CD14-positive monocyte (primary cell): ENCODE results near the gene RASSF5. TPM values are rescaled to one million over a fixed set of nuclear protein-coding genes. Genes with fewer than 3 reads are reported as not detected.

ENCODE experiments used
- DNase-seq, 3 donors: peaks; one replicate each; pipeline ENCODE4 v3.0.0-alpha.2; 2011 to 2022
- H2AFZ ChIP-seq: 2 replicates; pipeline ENCODE4 v1.6.0; 2012; ENCODE audit warnings: mild to moderate bottlenecking, low read depth, low read length, inconsistent platforms; ENCODE audit not compliant: insufficient read depth, poor library complexity, severe bottlenecking
- H3K27ac ChIP-seq, 2 donors: 1 replicate in 1 of 2; 2 replicates in 1 of 2; pipeline ENCODE4 v1.5.1; 2012 to 2013; ENCODE audit warnings: low read length in 2 of 2, control low read depth in 1 of 2, inconsistent platforms in 1 of 2, low read depth in 1 of 2, mild to moderate bottlenecking in 1 of 2
- H3K27me3 ChIP-seq, 2 donors: one replicate each; pipeline versions ENCODE4 v1.6.0 to v1.6.1; 2011 to 2013; ENCODE audit warnings: low read length in 2 of 2; ENCODE audit not compliant: control insufficient read depth in 2 of 2, insufficient read depth in 2 of 2
- H3K36me3 ChIP-seq, 2 donors: replicated peaks in 1 of 2; 1 replicate in 1 of 2; 2 replicates in 1 of 2; pipeline versions ENCODE4 v1.5.1 to v1.6.1; 2012 to 2013; ENCODE audit warnings: low read length in 2 of 2, control low read depth in 1 of 2, inconsistent platforms in 1 of 2, mild to moderate bottlenecking in 1 of 2; ENCODE audit not compliant: insufficient read depth in 2 of 2, control insufficient read depth in 1 of 2
- H3K4me1 ChIP-seq, 2 donors: 1 replicate in 1 of 2; 2 replicates in 1 of 2; pipeline versions ENCODE4 v1.5.1 to v1.6.1; 2012 to 2013; ENCODE audit warnings: low read length in 2 of 2, control low read depth in 1 of 2, inconsistent platforms in 1 of 2, mild to moderate bottlenecking in 1 of 2, moderate library complexity in 1 of 2; ENCODE audit not compliant: insufficient read depth in 2 of 2, control insufficient read depth in 1 of 2
- H3K4me2 ChIP-seq: replicated peaks from 2 replicates; pipeline ENCODE3; 2012; ENCODE audit warnings: low read length, moderate library complexity, mild to moderate bottlenecking; ENCODE audit not compliant: poor library complexity, severe bottlenecking; ENCODE audit errors: extremely low read depth
- H3K4me3 ChIP-seq, 3 experiments: fragments of 200-600 bp in 1 of 3; sonication (generic) in 1 of 3; replicated peaks in 1 of 3; 1 replicate in 2 of 3; 2 replicates in 1 of 3; pipeline ENCODE4 v1.5.1; 2011 to 2013; ENCODE audit warnings: low read length in 3 of 3, mild to moderate bottlenecking in 3 of 3, control low read depth in 2 of 3, low read depth in 2 of 3, inconsistent platforms in 1 of 3, moderate library complexity in 1 of 3
- H3K79me2 ChIP-seq: 2 replicates; pipeline ENCODE4 v1.6.0; 2012; ENCODE audit warnings: mild to moderate bottlenecking, control low read depth, inconsistent platforms, low read length, moderate library complexity; ENCODE audit not compliant: insufficient read depth
- H3K9ac ChIP-seq: 2 replicates; pipeline ENCODE4 v1.6.0; 2017; ENCODE audit warnings: low read length, mild to moderate bottlenecking; ENCODE audit not compliant: insufficient read depth, poor library complexity, severe bottlenecking
- H3K9me3 ChIP-seq, 2 donors: replicated peaks in 1 of 2; 1 replicate in 1 of 2; 2 replicates in 1 of 2; pipeline versions ENCODE4 v1.5.1 to v1.6.1; 2012 to 2013; ENCODE audit warnings: low read length in 2 of 2, control low read depth in 1 of 2; ENCODE audit not compliant: control insufficient read depth in 1 of 2, insufficient read depth in 1 of 2
- H4K20me1 ChIP-seq: 2 replicates; pipeline ENCODE4 v1.6.0; 2012; ENCODE audit warnings: mild to moderate bottlenecking, low read length, control low read depth, moderate library complexity; ENCODE audit not compliant: insufficient read depth
- H3K27ac Mint-ChIP-seq, 7 donors: one replicate each; pipeline ENCODE4 v1.8.0; 2020; ENCODE audit warnings: mild to moderate bottlenecking in 7 of 7, mixed read lengths in 7 of 7, moderate library complexity in 6 of 7, inconsistent platforms in 2 of 7
- H3K27me3 Mint-ChIP-seq, 3 donors: one replicate each; pipeline ENCODE4 v1.8.0; 2021 to 2022; ENCODE audit warnings: low read depth in 3 of 3, mild to moderate bottlenecking in 3 of 3, mixed read lengths in 3 of 3, moderate library complexity in 3 of 3, inconsistent platforms in 1 of 3
- H3K36me3 Mint-ChIP-seq, 2 donors: one replicate each; pipeline ENCODE4 v1.8.0; 2020; ENCODE audit warnings: mixed read lengths in 2 of 2, inconsistent platforms in 1 of 2, mild to moderate bottlenecking in 1 of 2
- H3K4me1 Mint-ChIP-seq: one replicate; pipeline ENCODE4 v1.8.0; 2020; ENCODE audit warnings: mild to moderate bottlenecking, mixed read lengths
- H3K4me3 Mint-ChIP-seq, 2 donors: one replicate each; pipeline ENCODE4 v1.8.0; 2020; ENCODE audit warnings: mild to moderate bottlenecking in 2 of 2, mixed read lengths in 2 of 2, moderate library complexity in 1 of 2
- H3K9me3 Mint-ChIP-seq, 7 donors: one replicate each; pipeline ENCODE4 v1.8.0; 2020 to 2022; ENCODE audit warnings: mixed read lengths in 7 of 7, mild to moderate bottlenecking in 6 of 7, moderate library complexity in 6 of 7, inconsistent platforms in 2 of 7
- CTCF ChIP-seq: fragments of 200-600 bp; IDR thresholded peaks from one replicate; pipeline ENCODE4 v1.8.0; 2022; ENCODE audit warnings: antibody characterized with exemption, mild to moderate bottlenecking
- WGBS: methylation state at CpG from one replicate; pipeline ENCODE4 v1.1.5; 2013; ENCODE audit warnings: missing lambda C conversion rate; ENCODE audit not compliant: insufficient coverage; 5-methylcytosine and 5-hydroxymethylcytosine counted together
- intact Hi-C, 2 donors: fragments of 100-400 bp; cut with micrococcal nuclease; formaldehyde crosslinking; loops; one replicate each; pipeline versions ENCODE4 v1.15.0 to v1.15.1; 2023
- polyA plus RNA-seq, 3 donors: library from polyadenylated mRNA; depleted of rRNA in 1 of 3; unstranded in 2 of 3; stranded (reverse) in 1 of 3; fragments of 300-500 nt in 2 of 3; fragments of >200 nt in 1 of 3; fragmentation: Illumina TruSeq in 2 of 3; gene quantifications; 1 replicate in 2 of 3; 2 replicates in 1 of 3; pipeline ENCODE4 v1.2.3, GENCODE V29; 2012 to 2021

Gene RASSF5
- polyA plus RNA-seq, 3 donors: 81.6 to 129 (median 127) TPM

- no peak for DNase-seq
- Histone ChIP-seq H3K27ac (no peak overlapping the region), H3K4me1 (peaks cover 35 to 51% of the 10 kb centered on the region in 2 donors), H3K4me2 (no peak overlapping the region), H3K9me3 (no peaks in the 10 kb centered on the region), H3K79me2 (no peaks in the 10 kb centered on the region), H3K27me3 (peaks cover 32 to 53% of the 10 kb centered on the region in 2 donors), H3K4me3 (no peak overlapping the region), H4K20me1 (no peaks in the 10 kb centered on the region), H3K9ac (no peak overlapping the region), H2AFZ (no peak overlapping the region), H3K36me3 (no peaks in the 10 kb centered on the region)
- intact Hi-C loops: no loop called here
- H3K4me3 Mint-ChIP-seq: peak overlapping the region in 1 of 2 donors; percentile 85
- H3K9me3 Mint-ChIP-seq: peaks cover 0 to 8% (median 5%) of the 10 kb centered on the region in 7 donors
- H3K36me3 Mint-ChIP-seq: peaks cover 9 to 19% of the 10 kb centered on the region in 2 donors
- WGBS: 93% methylated on average over 5 of the region's 5 CpGs
- H3K27ac Mint-ChIP-seq: no peak overlapping the region
- H3K4me1 Mint-ChIP-seq: peaks cover 49% of the 10 kb centered on the region
- no peak for TF ChIP-seq CTCF
- H3K27me3 Mint-ChIP-seq: peaks cover 45 to 76% (median 55%) of the 10 kb centered on the region in 3 donors
Observed at GRCh38 chr1:206510371-206510770, 3.0 kb downstream of the RASSF5 start.

- no peak overlapping the region for H3K27ac ChIP-seq
- WGBS: 92% methylated on average over 9 of the region's 14 CpGs
- Mint-ChIP-seq H3K4me3 (no peak overlapping the region), H3K36me3 (peaks cover 9 to 19% of the 10 kb centered on the region in 2 donors), H3K27ac (no peak overlapping the region), H3K4me1 (peaks cover 52% of the 10 kb centered on the region), H3K27me3 (peaks cover 37 to 64% (median 48%) of the 10 kb centered on the region in 3 donors), H3K9me3 (peaks cover 0 to 6% (median 4%) of the 10 kb centered on the region in 7 donors)
- H2AFZ ChIP-seq: no peak overlapping the region
- no peaks in the 10 kb centered on the region for H3K79me2 ChIP-seq
- no peaks in the 10 kb centered on the region for H3K9me3 ChIP-seq
- no peak overlapping the region for H3K4me3 ChIP-seq
- H3K4me2 ChIP-seq: no peak overlapping the region
- peaks cover 41 to 51% of the 10 kb centered on the region in 2 donors for H3K4me1 ChIP-seq
- no peak overlapping the region for H3K9ac ChIP-seq
- H3K27me3 ChIP-seq: peaks cover 27 to 41% of the 10 kb centered on the region in 2 donors
- peaks cover 2% of the 10 kb centered on the region for H4K20me1 ChIP-seq
- TF ChIP-seq CTCF: no peak
- intact Hi-C loops: no loop called here
- no peak for DNase-seq
- H3K36me3 ChIP-seq: no peaks in the 10 kb centered on the region
Observed at GRCh38 chr1:206511362-206512057, 4.2 kb downstream of the RASSF5 start.
